GM23338 (cell line): ENCODE measurements around the gene OLAH. TPM values are rescaled to one million over a fixed set of nuclear protein-coding genes. Genes with fewer than 3 reads are reported as not detected.

Experiments
- ATAC-seq: fragments of 200-7000 bp; cut with Tn5 transposase; 3 replicates; pipeline ENCODE4 v1.9.1; 2020
- DNase-seq: peaks from one replicate; pipeline ENCODE4 v3.0.0-alpha.2; 2015; ENCODE audit warnings: low spot score
- H2AFZ ChIP-seq: fragments of 200-600 bp; sonication (generic); 2 replicates; pipeline ENCODE4 v1.8.0; 2016; ENCODE audit warnings: antibody characterized with exemption, mild to moderate bottlenecking, moderate library complexity
- H3F3A ChIP-seq: fragments of 200-600 bp; sonication (generic); replicated peaks from 2 replicates; pipeline ENCODE4 v1.8.0; 2017; ENCODE audit warnings: antibody characterized with exemption, mixed run types, low read depth
- H3K27ac ChIP-seq: fragments of 200-600 bp; sonication (generic); 2 replicates; pipeline ENCODE4 v1.6.1; 2016; ENCODE audit warnings: low read depth
- H3K27me3 ChIP-seq: fragments of 200-600 bp; sonication (generic); 2 replicates; pipeline ENCODE4 v1.8.0; 2016; ENCODE audit warnings: mild to moderate bottlenecking, mixed run types, moderate library complexity; ENCODE audit not compliant: insufficient read depth
- H3K36me3 ChIP-seq: fragments of 200-600 bp; sonication (generic); 2 replicates; pipeline ENCODE4 v1.8.0; 2016; ENCODE audit warnings: mild to moderate bottlenecking; ENCODE audit not compliant: insufficient read depth
- H3K4me1 ChIP-seq: fragments of 200-600 bp; sonication (generic); 2 replicates; pipeline ENCODE4 v1.8.0; 2016; ENCODE audit warnings: mild to moderate bottlenecking, moderate library complexity; ENCODE audit not compliant: insufficient read depth
- H3K4me2 ChIP-seq: fragments of 200-600 bp; sonication (generic); 2 replicates; pipeline ENCODE4 v1.7.1; 2017; ENCODE audit warnings: mixed run types
- H3K4me3 ChIP-seq: fragments of 200-600 bp; sonication (generic); 2 replicates; pipeline ENCODE4 v1.6.1; 2016; ENCODE audit warnings: mixed run types
- H3K79me2 ChIP-seq: fragments of 200-600 bp; sonication (generic); replicated peaks from 2 replicates; pipeline ENCODE4 v1.8.0; 2017; ENCODE audit warnings: mild to moderate bottlenecking; ENCODE audit not compliant: insufficient read depth
- H3K9me2 ChIP-seq: fragments of 200-600 bp; sonication (generic); 2 replicates; pipeline ENCODE4 v1.8.0; 2017; ENCODE audit not compliant: insufficient read depth
- H4K20me1 ChIP-seq: fragments of 200-600 bp; sonication (generic); replicated peaks from 2 replicates; pipeline ENCODE4 v1.8.0; 2017; ENCODE audit warnings: mild to moderate bottlenecking; ENCODE audit not compliant: insufficient read depth
- H3K27ac Mint-ChIP-seq: 2 replicates; pipeline ENCODE4 v1.8.0; 2020; ENCODE audit warnings: inconsistent platforms, mild to moderate bottlenecking, moderate library complexity, mixed read lengths
- H3K27me3 Mint-ChIP-seq: 3 replicates; pipeline ENCODE4 v1.8.0; 2022; ENCODE audit warnings: low read depth, mild to moderate bottlenecking, moderate library complexity, mixed read lengths, inconsistent platforms; ENCODE audit not compliant: insufficient read depth, poor library complexity
- H3K36me3 Mint-ChIP-seq: 3 replicates; pipeline ENCODE4 v1.8.0; 2021; ENCODE audit warnings: low read depth, mild to moderate bottlenecking, inconsistent platforms, moderate library complexity, mixed read lengths
- H3K4me1 Mint-ChIP-seq: 3 replicates; pipeline ENCODE4 v1.8.0; 2020; ENCODE audit warnings: mild to moderate bottlenecking, inconsistent platforms, mixed read lengths
- H3K4me3 Mint-ChIP-seq: 3 replicates; pipeline ENCODE4 v1.8.0; 2021; ENCODE audit warnings: moderate library complexity, mild to moderate bottlenecking, inconsistent platforms, mixed read lengths
- H3K9me3 Mint-ChIP-seq: 3 replicates; pipeline ENCODE4 v1.8.0; 2020; ENCODE audit warnings: moderate library complexity, mild to moderate bottlenecking, inconsistent platforms, mixed read lengths
- CREB1 ChIP-seq: fragments of 250-450 bp; sonication (Bioruptor Pico); IDR thresholded peaks from 2 replicates; pipeline ENCODE4 v1.5.0; 2020; ENCODE audit warnings: low read depth, mild to moderate bottlenecking, moderate library complexity
- ETS1 ChIP-seq: IDR thresholded peaks from 2 replicates; pipeline ENCODE4 v1.6.1; 2016; ENCODE audit warnings: antibody characterized with exemption
- EZH2 ChIP-seq: fragments of 200-600 bp; sonication (generic); IDR thresholded peaks from one replicate; pipeline ENCODE4 v1.8.0; 2017; ENCODE audit warnings: antibody characterized with exemption, mild to moderate bottlenecking, low read depth; ENCODE audit not compliant: unreplicated experiment
- EZH2phosphoT487 ChIP-seq: fragments of 200-600 bp; sonication (generic); IDR thresholded peaks from one replicate; pipeline ENCODE4 v1.8.1; 2018; ENCODE audit warnings: antibody characterized with exemption; ENCODE audit not compliant: unreplicated experiment
- JUNB ChIP-seq: IDR thresholded peaks from one replicate; pipeline ENCODE4 v1.6.1; 2016; ENCODE audit warnings: antibody characterized with exemption; ENCODE audit not compliant: unreplicated experiment
- NANOG ChIP-seq: IDR thresholded peaks from 2 replicates; pipeline ENCODE4 v1.6.1; 2016; ENCODE audit warnings: antibody characterized with exemption, borderline replicate concordance
- POLR2AphosphoS5 ChIP-seq: IDR thresholded peaks from 2 replicates; pipeline ENCODE4 v1.6.1; 2016; ENCODE audit warnings: antibody characterized with exemption, low read depth
- REST ChIP-seq: IDR thresholded peaks from one replicate; pipeline ENCODE4 v1.6.1; 2018; ENCODE audit warnings: antibody characterized with exemption; ENCODE audit not compliant: unreplicated experiment
- STAT1 ChIP-seq: IDR thresholded peaks from one replicate; pipeline ENCODE4 v1.6.1; 2016; ENCODE audit warnings: antibody characterized with exemption; ENCODE audit not compliant: unreplicated experiment
- ZNF114 ChIP-seq: fragments of 250-450 bp; sonication (Bioruptor Pico); IDR thresholded peaks from 2 replicates; pipeline ENCODE4 v1.5.0; 2020; ENCODE audit warnings: mild to moderate bottlenecking, moderate library complexity
- ZNF331 ChIP-seq: fragments of 250-450 bp; sonication (Bioruptor Pico); IDR thresholded peaks from 2 replicates; pipeline ENCODE4 v1.5.0; 2020; ENCODE audit warnings: low read depth, mild to moderate bottlenecking, moderate library complexity
- ZNF462 ChIP-seq: fragments of 250-450 bp; sonication (Bioruptor Pico); IDR thresholded peaks from 2 replicates; pipeline ENCODE4 v1.5.0; 2020; ENCODE audit warnings: mild to moderate bottlenecking, moderate library complexity
- polyA plus RNA-seq: library from polyadenylated mRNA; unstranded; fragments of >200 nt; fragmentation: Nextera tagmentation; extraction: Ambion mirVana; gene quantifications from 2 replicates; pipeline ENCODE4 v1.2.1, GENCODE V29; 2016
- total RNA-seq: library from RNA; depleted of rRNA; stranded (reverse); fragments of >200 nt; shearing (Covaris generic); gene quantifications from 2 replicates; pipeline ENCODE4 v1.2.3, GENCODE V29; 2014
- TF ChIP-seq, protein P1 (sequence below), 2 experiments: fragments of 200-600 bp in 1 of 2; sonication (generic) in 1 of 2; conservative IDR thresholded peaks; 2 replicates each; pipeline versions ENCODE4 v1.5.1 to v1.6.1; 2016 to 2017; ENCODE audit warnings: antibody characterized with exemption in 2 of 2, low read depth in 2 of 2, mild to moderate bottlenecking in 2 of 2, moderate library complexity in 1 of 2

OLAH gene
- total and polyA plus RNA-seq, 2 experiments from 2014 or later = not detected

- Histone ChIP-seq H3K4me2 (no peak overlapping the region), H3K9me2 (no peaks in the 10 kb centered on the region), H3K4me1 (no peaks in the 10 kb centered on the region), H3K27ac (no peak overlapping the region), H3K4me3 (no peak overlapping the region), H3K27me3 (no peaks in the 10 kb centered on the region), H3F3A (no peaks in the 10 kb centered on the region), H3K79me2 (no peaks in the 10 kb centered on the region), H3K36me3 (peaks cover 9% of the 10 kb centered on the region), H4K20me1 (no peaks in the 10 kb centered on the region), H2AFZ (no peak overlapping the region)
- peaks cover 21% of the 10 kb centered on the region for H3K9me3 Mint-ChIP-seq
- H3K27ac Mint-ChIP-seq = no peak overlapping the region
- H3K4me3 Mint-ChIP-seq = no peak overlapping the region
- DNase-seq (no peak), ATAC-seq (no peak)
- H3K27me3 Mint-ChIP-seq = no peaks in the 10 kb centered on the region
- peaks cover 33% of the 10 kb centered on the region for H3K36me3 Mint-ChIP-seq
- TF ChIP-seq EZH2phosphoT487 (no peak), ZNF331 (CRISPR knock-in tag) (no peak), POLR2AphosphoS5 (no peak), ETS1 (no peak), JUNB (no peak), REST (no peak), ZNF462 (no peak), EZH2 (no peak), STAT1 (no peak), CREB1 (no peak), ZNF114 (CRISPR knock-in tag) (no peak), NANOG (no peak)
- TF ChIP-seq, protein P1, sequence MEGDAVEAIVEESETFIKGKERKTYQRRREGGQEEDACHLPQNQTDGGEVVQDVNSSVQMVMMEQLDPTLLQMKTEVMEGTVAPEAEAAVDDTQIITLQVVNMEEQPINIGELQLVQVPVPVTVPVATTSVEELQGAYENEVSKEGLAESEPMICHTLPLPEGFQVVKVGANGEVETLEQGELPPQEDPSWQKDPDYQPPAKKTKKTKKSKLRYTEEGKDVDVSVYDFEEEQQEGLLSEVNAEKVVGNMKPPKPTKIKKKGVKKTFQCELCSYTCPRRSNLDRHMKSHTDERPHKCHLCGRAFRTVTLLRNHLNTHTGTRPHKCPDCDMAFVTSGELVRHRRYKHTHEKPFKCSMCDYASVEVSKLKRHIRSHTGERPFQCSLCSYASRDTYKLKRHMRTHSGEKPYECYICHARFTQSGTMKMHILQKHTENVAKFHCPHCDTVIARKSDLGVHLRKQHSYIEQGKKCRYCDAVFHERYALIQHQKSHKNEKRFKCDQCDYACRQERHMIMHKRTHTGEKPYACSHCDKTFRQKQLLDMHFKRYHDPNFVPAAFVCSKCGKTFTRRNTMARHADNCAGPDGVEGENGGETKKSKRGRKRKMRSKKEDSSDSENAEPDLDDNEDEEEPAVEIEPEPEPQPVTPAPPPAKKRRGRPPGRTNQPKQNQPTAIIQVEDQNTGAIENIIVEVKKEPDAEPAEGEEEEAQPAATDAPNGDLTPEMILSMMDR (conservative IDR thresholded peaks at IDR 0.05; ENCODE audit: low read depth in 2 of 2) = no peak
- no peaks in the 10 kb centered on the region; the same call in 2 of the 3 replicates for H3K4me1 Mint-ChIP-seq
Observed at GRCh38 chr10:15075421-15075820, 31.7 kb downstream of the OLAH start.
